Measurements from ENCODE around the gene GLB1L2. TPM values are rescaled to one million over a fixed set of nuclear protein-coding genes. Genes with fewer than 3 reads are reported as not detected.

Gene GLB1L2
- total RNA-seq, 1 donor from 2014 or later, result 11.9 TPM

- Mint-ChIP-seq H3K4me3 (ENCODE audit: low read depth) (no peak overlapping the region), H3K27me3 (no peaks in the 10 kb centered on the region), H3K9me3 (ENCODE audit: low read depth) (no peaks in the 10 kb centered on the region), H3K36me3 (ENCODE audit: insufficient read depth) (no peaks in the 10 kb centered on the region), H3K27ac (no peak overlapping the region), H3K4me1 (ENCODE audit: low read depth) (no peaks in the 10 kb centered on the region)
- no peak for DNase-seq (ENCODE audit: low spot score, unreplicated experiment)
- no peak for TF ChIP-seq CTCF (IDR thresholded peaks at IDR 0.05; ENCODE audit: unreplicated experiment)
Measured at GRCh38 chr11:134374171-134374570, 42.4 kb downstream of the GLB1L2 start.

DNA sequence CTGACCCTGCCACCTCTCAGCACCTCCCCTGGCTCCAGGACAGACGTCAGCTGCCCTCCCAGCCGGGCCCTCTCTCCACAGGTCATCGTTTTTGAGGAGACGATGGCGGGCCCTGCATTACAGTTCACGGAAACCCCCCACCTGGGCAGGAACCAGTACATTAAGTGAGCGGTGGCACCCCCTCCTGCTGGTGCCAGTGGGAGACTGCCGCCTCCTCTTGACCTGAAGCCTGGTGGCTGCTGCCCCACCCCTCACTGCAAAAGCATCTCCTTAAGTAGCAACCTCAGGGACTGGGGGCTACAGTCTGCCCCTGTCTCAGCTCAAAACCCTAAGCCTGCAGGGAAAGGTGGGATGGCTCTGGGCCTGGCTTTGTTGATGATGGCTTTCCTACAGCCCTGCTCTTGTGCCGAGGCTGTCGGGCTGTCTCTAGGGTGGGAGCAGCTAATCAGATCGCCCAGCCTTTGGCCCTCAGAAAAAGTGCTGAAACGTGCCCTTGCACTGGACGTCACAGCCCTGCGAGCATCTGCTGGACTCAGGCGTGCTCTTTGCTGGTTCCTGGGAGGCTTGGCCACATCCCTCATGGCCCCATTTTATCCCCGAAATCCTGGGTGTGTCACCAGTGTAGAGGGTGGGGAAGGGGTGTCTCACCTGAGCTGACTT, 43.2 kb downstream of the GLB1L2 start:
- H3K27me3 Mint-ChIP-seq, result no peaks in the 10 kb centered on the region
- no peaks in the 10 kb centered on the region for H3K36me3 Mint-ChIP-seq (ENCODE audit: insufficient read depth)
- DNase-seq (ENCODE audit: low spot score, unreplicated experiment), result no peak
- no peaks in the 10 kb centered on the region for H3K4me1 Mint-ChIP-seq (ENCODE audit: low read depth)
- H3K4me3 Mint-ChIP-seq (ENCODE audit: low read depth), result no peak overlapping the region
- TF ChIP-seq CTCF (IDR thresholded peaks at IDR 0.05; ENCODE audit: unreplicated experiment), result no peak
- H3K27ac Mint-ChIP-seq, result no peak overlapping the region
- no peaks in the 10 kb centered on the region for H3K9me3 Mint-ChIP-seq (ENCODE audit: low read depth)

DNA sequence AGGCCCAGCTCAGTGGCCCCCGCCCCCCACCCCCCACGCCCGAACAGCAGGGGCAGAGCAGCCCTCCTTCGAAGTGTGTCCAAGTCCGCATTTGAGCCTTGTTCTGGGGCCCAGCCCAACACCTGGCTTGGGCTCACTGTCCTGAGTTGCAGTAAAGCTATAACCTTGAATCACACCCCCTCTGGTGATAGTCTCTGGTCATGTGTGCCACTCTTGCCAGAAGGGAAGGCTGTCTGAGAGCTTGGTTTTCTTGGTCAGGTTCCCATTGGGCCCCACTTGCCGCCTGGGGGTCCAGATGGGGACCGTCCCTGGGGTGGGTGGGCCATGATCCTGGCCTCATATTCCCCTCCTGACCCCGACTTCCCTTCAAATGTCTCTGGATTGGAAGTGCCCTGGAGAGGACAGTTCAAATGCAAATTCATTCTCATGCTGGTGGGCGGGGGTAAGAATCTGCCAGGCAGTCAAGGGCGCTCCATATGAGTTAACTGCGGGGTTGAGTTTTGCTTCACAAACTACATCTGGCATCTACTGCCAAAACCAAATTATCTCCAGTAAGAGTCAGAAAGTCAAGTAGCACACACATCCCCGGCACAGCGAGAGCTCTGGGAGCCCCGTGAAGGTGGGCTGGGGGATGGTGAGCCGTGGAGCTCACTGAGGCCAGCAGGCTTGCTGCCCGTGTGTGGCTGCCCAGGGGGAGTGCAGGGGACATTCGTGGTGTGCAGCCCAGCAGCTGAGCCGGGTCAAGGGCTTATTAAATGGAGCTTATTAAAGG, 44.5 kb downstream of the GLB1L2 start:
- Mint-ChIP-seq H3K36me3 (ENCODE audit: insufficient read depth) (no peaks in the 10 kb centered on the region), H3K27ac (no peak overlapping the region), H3K4me1 (ENCODE audit: low read depth) (no peaks in the 10 kb centered on the region), H3K27me3 (no peaks in the 10 kb centered on the region), H3K4me3 (ENCODE audit: low read depth) (no peak overlapping the region), H3K9me3 (ENCODE audit: low read depth) (no peaks in the 10 kb centered on the region)
- DNase-seq (ENCODE audit: low spot score, unreplicated experiment), result no peak
- no peak for TF ChIP-seq CTCF (IDR thresholded peaks at IDR 0.05; ENCODE audit: unreplicated experiment)

DNA sequence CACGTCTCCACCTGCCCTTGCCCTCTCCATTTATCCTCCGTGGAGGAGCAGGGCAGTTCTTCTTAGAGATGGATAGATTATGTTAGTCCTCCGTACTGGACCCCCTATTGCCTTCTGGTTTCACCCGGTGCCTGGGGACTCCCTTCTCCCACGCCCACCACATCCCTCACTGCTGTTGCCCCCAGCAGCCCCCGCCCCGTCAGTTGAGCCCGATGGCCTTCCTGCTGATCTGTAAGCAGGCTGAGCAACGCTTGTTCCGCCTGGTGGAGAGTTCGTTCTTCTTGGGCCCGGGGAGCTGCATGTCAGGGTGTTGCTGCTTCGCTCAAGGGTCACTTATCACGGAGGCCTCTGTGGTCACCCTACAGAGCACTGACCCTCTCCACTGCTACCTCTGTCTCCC, 46.1 kb downstream of the GLB1L2 start:
- Mint-ChIP-seq H3K4me3 (ENCODE audit: low read depth) (no peak overlapping the region), H3K9me3 (ENCODE audit: low read depth) (no peaks in the 10 kb centered on the region), H3K36me3 (ENCODE audit: insufficient read depth) (no peaks in the 10 kb centered on the region), H3K27me3 (no peaks in the 10 kb centered on the region), H3K27ac (no peak overlapping the region), H3K4me1 (ENCODE audit: low read depth) (no peaks in the 10 kb centered on the region)
- no peak for TF ChIP-seq CTCF (IDR thresholded peaks at IDR 0.05; ENCODE audit: unreplicated experiment)
- DNase-seq (ENCODE audit: low spot score, unreplicated experiment), result no peak

- H3K36me3 Mint-ChIP-seq (ENCODE audit: insufficient read depth), result no peaks in the 10 kb centered on the region
- H3K4me3 Mint-ChIP-seq (ENCODE audit: low read depth), result no peak overlapping the region
- TF ChIP-seq CTCF (IDR thresholded peaks at IDR 0.05; ENCODE audit: unreplicated experiment), result no peak
- no peaks in the 10 kb centered on the region for H3K4me1 Mint-ChIP-seq (ENCODE audit: low read depth)
- H3K27ac Mint-ChIP-seq, result no peak overlapping the region
- DNase-seq (ENCODE audit: low spot score, unreplicated experiment), result no peak
- no peaks in the 10 kb centered on the region for H3K9me3 Mint-ChIP-seq (ENCODE audit: low read depth)
- no peaks in the 10 kb centered on the region for H3K27me3 Mint-ChIP-seq
Measured at GRCh38 chr11:134379241-134379640, 47.5 kb downstream of the GLB1L2 start.

All from progenitor cell of endocrine pancreas (in vitro differentiated cells).